GM13976 (cell line): ENCODE data around the gene ZDHHC14.

ENCODE experiments used
- DNase-seq: peaks from one replicate; pipeline ENCODE4 v3.0.0; 2012; ENCODE audit warnings: low spot score
- in situ Hi-C: fragments of 300-500 bp; cut with MboI; formaldehyde crosslinking; loops from one replicate; pipeline ENCODE4 v1.12.0; 2022; ENCODE audit warnings: low sequenced_read_pairs, mixed read lengths, inconsistent platforms; ENCODE audit not compliant: unreplicated experiment
- TF ChIP-seq, protein P1 (sequence below): IDR thresholded peaks from 2 replicates; pipeline ENCODE4 v1.5.1; 2012; ENCODE audit warnings: borderline replicate concordance, mild to moderate bottlenecking; ENCODE audit not compliant: insufficient read depth; ENCODE audit errors: extremely low read depth, missing control alignments, control extremely low read depth

ZDHHC14 gene

GRCh38 chr6:157652601-157653363 lies 271.8 kb downstream of the ZDHHC14 start:
- TF ChIP-seq, protein P1, sequence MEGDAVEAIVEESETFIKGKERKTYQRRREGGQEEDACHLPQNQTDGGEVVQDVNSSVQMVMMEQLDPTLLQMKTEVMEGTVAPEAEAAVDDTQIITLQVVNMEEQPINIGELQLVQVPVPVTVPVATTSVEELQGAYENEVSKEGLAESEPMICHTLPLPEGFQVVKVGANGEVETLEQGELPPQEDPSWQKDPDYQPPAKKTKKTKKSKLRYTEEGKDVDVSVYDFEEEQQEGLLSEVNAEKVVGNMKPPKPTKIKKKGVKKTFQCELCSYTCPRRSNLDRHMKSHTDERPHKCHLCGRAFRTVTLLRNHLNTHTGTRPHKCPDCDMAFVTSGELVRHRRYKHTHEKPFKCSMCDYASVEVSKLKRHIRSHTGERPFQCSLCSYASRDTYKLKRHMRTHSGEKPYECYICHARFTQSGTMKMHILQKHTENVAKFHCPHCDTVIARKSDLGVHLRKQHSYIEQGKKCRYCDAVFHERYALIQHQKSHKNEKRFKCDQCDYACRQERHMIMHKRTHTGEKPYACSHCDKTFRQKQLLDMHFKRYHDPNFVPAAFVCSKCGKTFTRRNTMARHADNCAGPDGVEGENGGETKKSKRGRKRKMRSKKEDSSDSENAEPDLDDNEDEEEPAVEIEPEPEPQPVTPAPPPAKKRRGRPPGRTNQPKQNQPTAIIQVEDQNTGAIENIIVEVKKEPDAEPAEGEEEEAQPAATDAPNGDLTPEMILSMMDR = no peak
- no peak for DNase-seq
- in situ Hi-C loops = no loop called here

- DNase-seq = no peak
- TF ChIP-seq, protein P1 = no peak
- in situ Hi-C loops = no loop called here
These were observed 272.5 kb downstream of the ZDHHC14 start for GRCh38 chr6:157653521-157653920.

DNA sequence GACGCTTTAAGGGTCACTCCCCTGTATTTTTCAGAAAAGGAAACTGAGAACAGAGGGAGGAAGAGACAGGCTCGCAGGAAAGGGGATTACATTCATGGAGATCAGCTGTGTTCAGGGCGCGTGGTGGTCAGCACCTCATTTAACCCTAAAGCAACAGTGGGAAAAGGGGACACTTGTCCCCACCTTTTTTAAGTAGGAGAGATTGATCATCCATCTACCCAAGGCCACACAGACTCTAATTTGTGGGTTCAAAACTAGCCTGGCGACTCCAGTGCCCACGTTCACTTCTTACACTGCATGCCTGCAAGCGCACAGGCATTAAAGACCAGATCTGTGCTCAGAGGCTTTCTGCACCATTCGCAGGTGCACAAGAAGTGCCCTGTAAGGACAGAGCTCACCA lies 274.1 kb downstream of the ZDHHC14 start:
- no peak for DNase-seq
- in situ Hi-C loops = no loop called here

GRCh38 chr6:157656437-157656997 lies 275.5 kb downstream of the ZDHHC14 start:
- in situ Hi-C loops = no loop called here
- TF ChIP-seq, protein P1 = no peak
- no peak for DNase-seq

More for the DNA sequence above, 274.1 kb downstream of the ZDHHC14 start:
- TF ChIP-seq, protein P1 = no peak

DNA sequence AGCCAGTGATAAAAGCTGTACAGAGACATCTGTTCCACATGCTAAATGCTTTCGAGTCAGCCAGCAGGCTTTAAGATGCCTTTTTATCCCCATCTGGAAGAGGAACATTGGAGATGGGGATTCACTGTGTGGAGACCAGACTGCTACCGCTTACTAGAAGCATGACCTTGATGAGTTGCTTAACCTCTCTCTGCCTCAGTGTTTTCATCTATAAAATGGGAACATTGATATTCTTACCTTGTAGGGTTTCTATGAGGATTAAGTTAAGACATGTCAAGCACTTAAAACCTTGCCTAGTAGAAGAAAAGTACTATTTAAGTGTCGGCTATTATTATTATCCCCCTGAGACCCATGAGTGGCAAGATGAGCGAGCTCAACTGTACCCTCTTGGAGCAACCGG lies 276.8 kb downstream of the ZDHHC14 start:
- in situ Hi-C loops = no loop called here
- TF ChIP-seq, protein P1 = no peak

DNA sequence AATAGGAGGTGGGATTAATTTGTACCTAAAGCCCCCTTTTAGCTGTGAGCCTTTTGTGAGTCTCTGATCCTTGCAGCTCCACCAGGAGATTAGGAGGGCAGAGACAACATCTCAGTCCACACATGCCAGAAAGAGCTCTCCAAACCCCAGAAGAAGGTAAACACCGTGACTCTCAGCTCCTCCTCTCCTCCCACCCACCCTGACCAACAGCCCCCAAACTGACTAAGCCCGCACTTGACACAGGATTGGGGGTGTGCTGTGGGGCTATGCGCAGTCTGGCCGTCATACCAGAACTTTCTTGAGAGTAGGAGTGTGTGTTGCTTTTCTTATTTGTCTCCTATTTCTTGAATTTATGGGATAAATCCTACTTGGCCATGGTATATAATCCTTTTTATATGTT lies 277.3 kb downstream of the ZDHHC14 start:
- DNase-seq = no peak
- in situ Hi-C loops = no loop called here
- TF ChIP-seq, protein P1 = no peak

More for the DNA sequence above, 276.8 kb downstream of the ZDHHC14 start:
- DNase-seq = no peak
